Body of pancreas (tissue), 4 donors: ENCODE measurements around the gene PRKAG2. TPM values are rescaled to one million over a fixed set of nuclear protein-coding genes. Genes with fewer than 3 reads are reported as not detected.
"Not testable (repeated sequence)": the region's sequence is repeated elsewhere in the genome, so short reads cannot be mapped to it uniquely, and the experiment has no call there.

Source experiments
- ATAC-seq: fragments of 150-250 bp; one replicate; pipeline ENCODE4 v1.9.1; 2016
- DNase-seq, 4 donors: peaks; one replicate each; pipeline ENCODE4 v3.0.0-alpha.2; 2019
- H3K27ac ChIP-seq, 4 donors: fragments of 200-600 bp; sonication (generic); 1 replicate in 3 of 4; 2 replicates in 1 of 4; pipeline versions ENCODE4 v1.5.1 to v1.6.1; 2016 to 2019; ENCODE audit warnings: mild to moderate bottlenecking in 1 of 4, mixed read lengths in 1 of 4, moderate library complexity in 1 of 4
- H3K27me3 ChIP-seq, 2 donors: fragments of 200-600 bp; sonication (generic); one replicate each; pipeline ENCODE4 v1.6.0; 2016; ENCODE audit warnings: mild to moderate bottlenecking in 1 of 2
- H3K36me3 ChIP-seq, 2 donors: fragments of 200-600 bp; sonication (generic); replicated peaks in 1 of 2; 2 replicates each; pipeline ENCODE4 v1.5.1; 2016; ENCODE audit warnings: low read depth in 2 of 2; ENCODE audit not compliant: insufficient read depth in 1 of 2
- H3K4me1 ChIP-seq: fragments of 200-600 bp; sonication (generic); one replicate; pipeline ENCODE4 v1.6.0; 2016
- H3K4me3 ChIP-seq, 2 donors: fragments of 200-600 bp; sonication (generic); 1 replicate in 1 of 2; 2 replicates in 1 of 2; pipeline ENCODE4 v1.5.1; 2016 to 2019
- H3K9me3 ChIP-seq, 3 donors: fragments of 200-600 bp; sonication (generic); 1 replicate in 2 of 3; 2 replicates in 1 of 3; pipeline ENCODE4 v1.5.1; 2016
- POLR2A ChIP-seq, 3 donors: fragments of 450-650 bp; IDR thresholded peaks; one replicate each; pipeline ENCODE4 v1.6.1; 2016; ENCODE audit warnings: antibody characterized with exemption in 3 of 3, mild to moderate bottlenecking in 2 of 3
- WGBS, 2 donors: methylation state at CpG; one replicate each; pipeline ENCODE4 v1.1.5; 2017; 5-methylcytosine and 5-hydroxymethylcytosine counted together
- intact Hi-C: fragments of 100-400 bp; cut with DNase I; formaldehyde crosslinking; loops from one replicate; pipeline ENCODE4 v1.15.1; 2023
- total RNA-seq, 2 donors: library from RNA; depleted of rRNA; stranded (reverse); fragments of >200 nt; gene quantifications; one replicate each; pipeline ENCODE4 v1.1.0, GENCODE V29; 2016
- TF ChIP-seq, protein P1 (sequence below), 7 experiments: fragments of 450-650 bp in 4 of 7; fragments of 200-600 bp in 3 of 7; sonication (generic) in 3 of 7; IDR thresholded peaks; one replicate each; pipeline ENCODE4 v1.5.1; 2016 to 2019; ENCODE audit warnings: antibody characterized with exemption in 7 of 7

The PRKAG2 gene
- total RNA-seq, 2 donors from 2014 or later: 9.9 to 24.4 TPM

- Histone ChIP-seq H3K27ac (no peak overlapping the region), H3K4me1 (no peaks in the 10 kb centered on the region), H3K9me3 (no peaks in the 10 kb centered on the region), H3K27me3 (no peaks in the 10 kb centered on the region), H3K36me3 (no peaks in the 10 kb centered on the region), H3K4me3 (no peak overlapping the region)
- ATAC-seq: no peak
- no peak for DNase-seq
- intact Hi-C loops: no loop called here
- no peak for TF ChIP-seq POLR2A (IDR thresholded peaks at IDR 0.05)
- TF ChIP-seq, protein P1, sequence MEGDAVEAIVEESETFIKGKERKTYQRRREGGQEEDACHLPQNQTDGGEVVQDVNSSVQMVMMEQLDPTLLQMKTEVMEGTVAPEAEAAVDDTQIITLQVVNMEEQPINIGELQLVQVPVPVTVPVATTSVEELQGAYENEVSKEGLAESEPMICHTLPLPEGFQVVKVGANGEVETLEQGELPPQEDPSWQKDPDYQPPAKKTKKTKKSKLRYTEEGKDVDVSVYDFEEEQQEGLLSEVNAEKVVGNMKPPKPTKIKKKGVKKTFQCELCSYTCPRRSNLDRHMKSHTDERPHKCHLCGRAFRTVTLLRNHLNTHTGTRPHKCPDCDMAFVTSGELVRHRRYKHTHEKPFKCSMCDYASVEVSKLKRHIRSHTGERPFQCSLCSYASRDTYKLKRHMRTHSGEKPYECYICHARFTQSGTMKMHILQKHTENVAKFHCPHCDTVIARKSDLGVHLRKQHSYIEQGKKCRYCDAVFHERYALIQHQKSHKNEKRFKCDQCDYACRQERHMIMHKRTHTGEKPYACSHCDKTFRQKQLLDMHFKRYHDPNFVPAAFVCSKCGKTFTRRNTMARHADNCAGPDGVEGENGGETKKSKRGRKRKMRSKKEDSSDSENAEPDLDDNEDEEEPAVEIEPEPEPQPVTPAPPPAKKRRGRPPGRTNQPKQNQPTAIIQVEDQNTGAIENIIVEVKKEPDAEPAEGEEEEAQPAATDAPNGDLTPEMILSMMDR (IDR thresholded peaks at IDR 0.05): no peak
- 72 to 89% methylated on average over 5 of the region's 5 CpGs for WGBS, 2 donors
Observed at GRCh38 chr7:151832138-151832537, 44.8 kb downstream of the PRKAG2 start.

DNA sequence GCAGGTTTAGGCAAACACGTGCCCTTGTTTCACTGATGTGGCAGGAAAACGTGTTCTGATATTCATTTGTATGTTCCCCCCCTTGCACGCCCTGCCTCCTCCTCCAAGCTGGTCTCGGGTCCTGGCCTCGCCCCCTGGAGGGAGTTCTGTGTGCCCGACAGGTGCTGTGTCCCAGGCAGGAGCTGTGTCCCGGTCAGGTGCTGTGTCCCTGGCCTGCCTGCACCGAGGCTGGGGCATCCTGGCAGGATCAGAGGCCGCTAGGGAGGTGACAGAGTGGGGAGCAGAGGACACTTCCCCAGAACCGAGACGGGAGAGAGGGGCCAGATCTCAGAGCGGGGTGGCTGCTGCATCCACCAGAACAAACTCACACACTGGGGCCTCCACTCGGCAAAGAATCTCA is 45.3 kb downstream of the PRKAG2 start:
- 87 to 91% methylated on average over 5 to 13 of the region's 13 CpGs for WGBS, 2 donors
- DNase-seq: no peak

DNA sequence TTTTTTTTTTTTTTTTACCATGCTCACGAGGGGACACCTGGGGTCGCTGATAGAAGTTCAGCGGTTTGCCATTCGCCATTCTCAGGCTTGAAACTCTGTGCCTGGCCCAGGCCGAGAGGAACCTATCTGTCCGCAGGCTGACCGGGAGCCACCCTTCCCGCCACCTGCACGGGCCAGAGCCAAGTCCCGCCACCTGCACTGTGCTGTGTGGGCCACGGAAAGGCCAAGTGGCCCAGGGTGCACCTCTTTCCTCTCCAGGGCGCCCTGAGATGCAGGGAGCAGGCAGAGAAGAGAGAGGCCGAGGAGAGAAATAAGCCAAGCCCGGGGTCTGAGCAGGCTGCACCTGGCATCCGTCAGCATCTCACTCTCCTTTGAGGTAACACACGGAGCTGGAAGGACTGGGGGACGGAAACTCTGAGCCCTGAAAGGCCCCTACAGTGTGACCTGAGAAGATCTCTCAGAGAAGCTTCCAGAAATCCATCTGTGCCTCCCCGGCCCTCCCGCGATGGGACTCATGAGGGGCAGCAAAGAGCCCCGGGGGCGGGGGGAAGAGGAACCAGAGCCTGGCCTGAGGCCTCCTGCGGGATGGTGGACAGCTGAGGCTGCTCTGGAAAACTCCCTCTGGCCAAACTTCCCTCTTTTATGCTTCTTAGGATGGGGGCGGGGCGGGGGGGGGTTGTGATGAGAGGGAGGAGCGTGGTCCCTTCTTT is 46.6 kb downstream of the PRKAG2 start:
- WGBS, 2 donors: 85 to 86% methylated on average over 24 to 25 of the region's 26 CpGs
- intact Hi-C loops: no loop called here
- no peaks in the 10 kb centered on the region for H3K27me3 ChIP-seq
- H3K4me3 ChIP-seq: no peak overlapping the region
- H3K36me3 ChIP-seq: no peaks in the 10 kb centered on the region
- peaks cover 7% of the 10 kb centered on the region for H3K4me1 ChIP-seq
- DNase-seq (no peak), ATAC-seq (no peak)
- no peak overlapping the region for H3K27ac ChIP-seq
- H3K9me3 ChIP-seq: no peaks in the 10 kb centered on the region
- TF ChIP-seq POLR2A (IDR thresholded peaks at IDR 0.05): no peak
- TF ChIP-seq, protein P1 (IDR thresholded peaks at IDR 0.05): no peak

More for the DNA sequence above, 45.3 kb downstream of the PRKAG2 start:
- TF ChIP-seq POLR2A (IDR thresholded peaks at IDR 0.05): no peak
- TF ChIP-seq, protein P1 (IDR thresholded peaks at IDR 0.05): no peak
- no peaks in the 10 kb centered on the region for H3K27me3 ChIP-seq
- no peaks in the 10 kb centered on the region for H3K4me1 ChIP-seq
- no peaks in the 10 kb centered on the region for H3K36me3 ChIP-seq
- H3K27ac ChIP-seq: no peak overlapping the region
- no peak for ATAC-seq
- H3K4me3 ChIP-seq: no peak overlapping the region
- no peaks in the 10 kb centered on the region for H3K9me3 ChIP-seq
- intact Hi-C loops: no loop called here

- H3K27ac ChIP-seq: no peak overlapping the region
- H3K4me1 ChIP-seq: peaks cover 13% of the 10 kb centered on the region
- TF ChIP-seq, protein P1 (IDR thresholded peaks at IDR 0.05): no peak
- TF ChIP-seq POLR2A (IDR thresholded peaks at IDR 0.05): no peak
- DNase-seq: no peak
- WGBS, 2 donors: 96 to 97% methylated on average over 10 to 13 of the region's 13 CpGs
- no peaks in the 10 kb centered on the region for H3K9me3 ChIP-seq
- intact Hi-C loops: no loop called here
- H3K27me3 ChIP-seq: no peaks in the 10 kb centered on the region
- ATAC-seq: no peak
- H3K36me3 ChIP-seq: no peaks in the 10 kb centered on the region
- no peak overlapping the region for H3K4me3 ChIP-seq
Observed at GRCh38 chr7:151829707-151830106, 47.2 kb downstream of the PRKAG2 start.

GRCh38 chr7:151827620-151828019 is 49.3 kb downstream of the PRKAG2 start:
- Histone ChIP-seq H3K4me1 (peaks cover 34% of the 10 kb centered on the region), H3K4me3 (no peak overlapping the region), H3K36me3 (no peaks in the 10 kb centered on the region), H3K9me3 (no peaks in the 10 kb centered on the region), H3K27me3 (no peaks in the 10 kb centered on the region), H3K27ac (no peak overlapping the region)
- TF ChIP-seq, protein P1 (IDR thresholded peaks at IDR 0.05): no peak
- no peak for TF ChIP-seq POLR2A (IDR thresholded peaks at IDR 0.05)
- WGBS, 2 donors: 81 to 96% methylated on average over 8 of the region's 8 CpGs
- intact Hi-C loops: no loop called here
- no peak for DNase-seq
- no peak for ATAC-seq

DNA sequence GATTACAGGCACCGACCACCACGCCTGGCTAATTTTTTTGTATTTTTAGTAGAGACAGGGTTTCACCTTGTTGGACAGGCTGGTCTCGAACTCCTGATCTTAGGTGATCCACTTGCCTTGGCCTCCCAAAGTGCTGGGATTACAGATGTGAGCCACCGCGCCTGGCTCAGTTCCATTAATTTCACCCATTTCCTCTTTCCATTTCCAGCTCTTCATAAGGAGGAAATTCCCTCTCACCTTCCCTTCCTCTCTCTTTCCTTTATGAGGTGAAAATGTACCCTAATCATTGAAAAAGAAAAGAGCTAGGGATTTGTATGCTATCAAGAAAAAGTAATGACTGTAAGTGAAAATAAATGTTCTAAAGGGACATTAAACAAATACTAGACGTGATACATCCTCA is 50.6 kb downstream of the PRKAG2 start:
- H3K4me1 ChIP-seq: peaks cover 47% of the 10 kb centered on the region
- H3K9me3 ChIP-seq, H3K27ac ChIP-seq, H3K36me3 ChIP-seq, H3K4me3 ChIP-seq, ATAC-seq, H3K27me3 ChIP-seq, intact Hi-C loops, DNase-seq: not testable (repeated sequence)
- WGBS, 2 donors: 78 to 82% methylated on average over 6 of the region's 6 CpGs
